K562 (cell line): Measurements from ENCODE around the gene RNF217.

Experiments used
- CCAR2 ChIP-seq: fragments of 200-400 bp; formaldehyde crosslinking; IDR thresholded peaks from 2 replicates; pipeline ENCODE4 v1.6.1; 2017; ENCODE audit warnings: mild to moderate bottlenecking, low read depth, low read length
- SAFB ChIP-seq: fragments of 200-400 bp; formaldehyde crosslinking; IDR thresholded peaks from 2 replicates; pipeline ENCODE4 v1.6.1; 2017; ENCODE audit warnings: low read depth, low read length, borderline replicate concordance
- TF ChIP-seq, protein P1 (sequence below): fragments of 450-650 bp; formaldehyde crosslinking; IDR thresholded peaks from 2 replicates; pipeline ENCODE4 v1.4.0; 2020; ENCODE audit warnings: mild to moderate bottlenecking, mixed read lengths

DNA sequence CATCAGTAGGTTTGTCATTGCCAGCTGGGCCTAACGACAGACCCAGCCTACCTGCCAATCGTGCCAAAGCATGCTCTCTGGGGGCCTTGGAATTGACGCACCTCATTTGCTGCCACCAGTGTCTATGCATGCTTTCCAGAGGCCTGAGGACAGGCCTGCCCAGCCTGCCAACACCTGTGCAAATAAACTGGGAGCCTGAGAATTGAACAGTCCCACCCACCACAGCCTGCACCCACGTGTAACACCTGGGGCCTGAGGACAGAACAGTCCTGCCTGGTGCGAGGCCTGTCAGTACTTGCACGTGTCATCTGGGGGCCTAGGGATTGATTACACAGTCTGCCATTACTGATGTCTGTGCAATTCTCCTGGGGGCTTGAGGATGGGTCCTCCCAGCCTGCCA lies 6.2 kb upstream of the RNF217 start:
- TF ChIP-seq CCAR2 (no peak), SAFB (no peak)
- TF ChIP-seq, protein P1, sequence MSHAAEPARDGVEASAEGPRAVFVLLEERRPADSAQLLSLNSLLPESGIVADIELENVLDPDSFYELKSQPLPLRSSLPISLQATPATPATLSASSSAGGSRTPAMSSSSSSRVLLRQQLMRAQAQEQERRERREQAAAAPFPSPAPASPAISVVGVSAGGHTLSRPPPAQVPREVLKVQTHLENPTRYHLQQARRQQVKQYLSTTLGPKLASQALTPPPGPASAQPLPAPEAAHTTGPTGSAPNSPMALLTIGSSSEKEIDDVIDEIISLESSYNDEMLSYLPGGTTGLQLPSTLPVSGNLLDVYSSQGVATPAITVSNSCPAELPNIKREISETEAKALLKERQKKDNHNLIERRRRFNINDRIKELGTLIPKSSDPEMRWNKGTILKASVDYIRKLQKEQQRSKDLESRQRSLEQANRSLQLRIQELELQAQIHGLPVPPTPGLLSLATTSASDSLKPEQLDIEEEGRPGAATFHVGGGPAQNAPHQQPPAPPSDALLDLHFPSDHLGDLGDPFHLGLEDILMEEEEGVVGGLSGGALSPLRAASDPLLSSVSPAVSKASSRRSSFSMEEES (CRISPR knock-in tag), result no peak
